ENCODE measurements around the gene VPS51. TPM values are rescaled to one million over a fixed set of nuclear protein-coding genes. Genes with fewer than 3 reads are reported as not detected.
"Not testable (repeated sequence)": the region's sequence is repeated elsewhere in the genome, so short reads cannot be mapped to it uniquely, and the experiment has no call there.

The VPS51 gene
- total RNA-seq, 1 donor from 2014 or later: 127 TPM

DNA sequence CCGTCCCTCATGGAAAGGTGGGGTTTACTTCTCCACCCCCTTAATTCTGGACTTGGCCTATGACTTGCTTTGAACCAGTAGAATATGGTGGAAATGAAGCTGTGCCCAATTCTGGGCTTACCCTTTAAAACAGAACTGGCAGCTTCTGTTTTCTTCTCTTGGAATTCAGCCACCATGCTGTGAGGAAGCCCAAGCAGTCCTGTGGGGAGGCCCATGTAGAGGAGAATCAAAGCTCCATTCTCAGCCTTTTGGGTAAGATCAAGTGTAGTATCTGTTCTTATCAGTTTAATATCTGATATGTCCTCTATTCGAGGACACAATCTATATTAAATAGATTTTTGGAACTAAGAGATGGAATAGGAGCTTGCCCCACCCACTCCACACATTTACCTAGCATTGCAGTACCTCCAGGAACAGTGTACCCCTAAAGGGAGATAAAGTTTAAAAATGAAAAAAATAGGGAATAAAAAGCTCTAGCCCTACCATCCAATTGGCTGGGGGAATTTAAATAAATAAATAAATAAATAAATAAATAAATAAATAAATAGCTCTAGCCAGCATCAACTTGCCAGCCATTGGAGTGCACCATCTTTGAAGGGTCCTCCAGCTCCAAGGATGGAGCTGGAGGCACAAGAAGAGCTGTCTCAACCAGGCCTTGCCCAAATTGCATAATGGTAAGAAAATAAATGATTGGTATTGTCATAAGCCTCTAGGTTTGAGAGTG lies 51.5 kb downstream of the VPS51 start:
- Mint-ChIP-seq H3K36me3 (ENCODE audit: unreplicated experiment) (no peaks in the 10 kb centered on the region), H3K27me3 (ENCODE audit: unreplicated experiment) (peaks cover 25% of the 10 kb centered on the region), H3K9me3 (ENCODE audit: unreplicated experiment) (no peaks in the 10 kb centered on the region), H3K4me3 (ENCODE audit: unreplicated experiment) (no peak overlapping the region), H3K27ac (ENCODE audit: unreplicated experiment) (no peak overlapping the region), H3K4me1 (ENCODE audit: unreplicated experiment) (peaks cover 16% of the 10 kb centered on the region)
- DNase-seq (ENCODE audit: extremely low spot score, unreplicated experiment): no peak
- TF ChIP-seq, protein P1, sequence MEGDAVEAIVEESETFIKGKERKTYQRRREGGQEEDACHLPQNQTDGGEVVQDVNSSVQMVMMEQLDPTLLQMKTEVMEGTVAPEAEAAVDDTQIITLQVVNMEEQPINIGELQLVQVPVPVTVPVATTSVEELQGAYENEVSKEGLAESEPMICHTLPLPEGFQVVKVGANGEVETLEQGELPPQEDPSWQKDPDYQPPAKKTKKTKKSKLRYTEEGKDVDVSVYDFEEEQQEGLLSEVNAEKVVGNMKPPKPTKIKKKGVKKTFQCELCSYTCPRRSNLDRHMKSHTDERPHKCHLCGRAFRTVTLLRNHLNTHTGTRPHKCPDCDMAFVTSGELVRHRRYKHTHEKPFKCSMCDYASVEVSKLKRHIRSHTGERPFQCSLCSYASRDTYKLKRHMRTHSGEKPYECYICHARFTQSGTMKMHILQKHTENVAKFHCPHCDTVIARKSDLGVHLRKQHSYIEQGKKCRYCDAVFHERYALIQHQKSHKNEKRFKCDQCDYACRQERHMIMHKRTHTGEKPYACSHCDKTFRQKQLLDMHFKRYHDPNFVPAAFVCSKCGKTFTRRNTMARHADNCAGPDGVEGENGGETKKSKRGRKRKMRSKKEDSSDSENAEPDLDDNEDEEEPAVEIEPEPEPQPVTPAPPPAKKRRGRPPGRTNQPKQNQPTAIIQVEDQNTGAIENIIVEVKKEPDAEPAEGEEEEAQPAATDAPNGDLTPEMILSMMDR (IDR thresholded peaks at IDR 0.05): no peak

DNA sequence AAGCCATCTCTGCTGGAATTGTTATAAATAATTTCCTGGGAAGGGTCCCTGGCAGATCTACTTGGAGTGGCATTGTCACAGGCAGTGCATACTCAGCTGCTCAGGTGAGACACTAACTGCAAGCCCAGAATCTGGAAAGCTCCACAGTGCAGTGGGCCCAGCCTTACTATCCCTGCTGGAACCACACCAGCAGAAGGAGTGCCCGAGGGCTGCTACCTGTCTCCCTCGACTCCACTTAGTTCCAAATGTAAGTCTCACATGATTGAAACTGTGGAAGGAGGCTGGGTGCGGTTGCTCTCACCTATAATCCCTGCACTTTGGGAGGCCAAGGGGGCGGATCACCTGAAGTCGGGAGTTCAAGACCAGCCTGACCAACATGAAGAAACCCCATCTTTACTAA lies 52.6 kb downstream of the VPS51 start:
- no peaks in the 10 kb centered on the region for H3K9me3 Mint-ChIP-seq (ENCODE audit: unreplicated experiment)
- H3K4me3 Mint-ChIP-seq (ENCODE audit: unreplicated experiment): no peak overlapping the region
- H3K4me1 Mint-ChIP-seq (ENCODE audit: unreplicated experiment): peaks cover 16% of the 10 kb centered on the region
- TF ChIP-seq, protein P1 (IDR thresholded peaks at IDR 0.05): no peak
- H3K36me3 Mint-ChIP-seq (ENCODE audit: unreplicated experiment): no peaks in the 10 kb centered on the region
- no peak overlapping the region for H3K27ac Mint-ChIP-seq (ENCODE audit: unreplicated experiment)
- no peak for DNase-seq (ENCODE audit: extremely low spot score, unreplicated experiment)
- H3K27me3 Mint-ChIP-seq (ENCODE audit: unreplicated experiment): peaks cover 21% of the 10 kb centered on the region

DNA sequence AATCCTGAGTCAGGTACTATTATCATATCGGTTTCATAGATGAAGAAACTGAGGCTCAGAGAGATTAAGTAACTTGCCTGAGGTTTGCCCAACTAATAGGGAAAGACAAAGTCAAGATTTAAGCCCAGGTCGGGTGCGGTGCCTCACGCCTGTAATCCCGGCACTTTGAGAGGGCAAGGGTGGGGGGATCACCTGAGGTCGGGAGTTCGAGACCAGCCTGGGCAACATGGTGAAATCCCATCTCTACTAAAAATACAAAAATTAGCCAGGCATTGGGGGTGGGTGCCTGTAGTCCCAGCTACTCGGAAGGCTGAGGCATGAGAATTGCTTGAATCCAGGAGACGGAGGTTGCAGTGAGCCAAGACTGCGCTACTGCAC lies 54.1 kb downstream of the VPS51 start:
- not testable (repeated sequence) for H3K9me3 Mint-ChIP-seq (ENCODE audit: unreplicated experiment); H3K36me3 Mint-ChIP-seq (ENCODE audit: unreplicated experiment); DNase-seq (ENCODE audit: extremely low spot score, unreplicated experiment)
- Mint-ChIP-seq H3K27ac (ENCODE audit: unreplicated experiment) (peak overlapping the region; percentile 94), H3K27me3 (ENCODE audit: unreplicated experiment) (peaks cover 11% of the 10 kb centered on the region), H3K4me1 (ENCODE audit: unreplicated experiment) (peaks cover 16% of the 10 kb centered on the region), H3K4me3 (ENCODE audit: unreplicated experiment) (peak overlapping the region; percentile 19)

DNA sequence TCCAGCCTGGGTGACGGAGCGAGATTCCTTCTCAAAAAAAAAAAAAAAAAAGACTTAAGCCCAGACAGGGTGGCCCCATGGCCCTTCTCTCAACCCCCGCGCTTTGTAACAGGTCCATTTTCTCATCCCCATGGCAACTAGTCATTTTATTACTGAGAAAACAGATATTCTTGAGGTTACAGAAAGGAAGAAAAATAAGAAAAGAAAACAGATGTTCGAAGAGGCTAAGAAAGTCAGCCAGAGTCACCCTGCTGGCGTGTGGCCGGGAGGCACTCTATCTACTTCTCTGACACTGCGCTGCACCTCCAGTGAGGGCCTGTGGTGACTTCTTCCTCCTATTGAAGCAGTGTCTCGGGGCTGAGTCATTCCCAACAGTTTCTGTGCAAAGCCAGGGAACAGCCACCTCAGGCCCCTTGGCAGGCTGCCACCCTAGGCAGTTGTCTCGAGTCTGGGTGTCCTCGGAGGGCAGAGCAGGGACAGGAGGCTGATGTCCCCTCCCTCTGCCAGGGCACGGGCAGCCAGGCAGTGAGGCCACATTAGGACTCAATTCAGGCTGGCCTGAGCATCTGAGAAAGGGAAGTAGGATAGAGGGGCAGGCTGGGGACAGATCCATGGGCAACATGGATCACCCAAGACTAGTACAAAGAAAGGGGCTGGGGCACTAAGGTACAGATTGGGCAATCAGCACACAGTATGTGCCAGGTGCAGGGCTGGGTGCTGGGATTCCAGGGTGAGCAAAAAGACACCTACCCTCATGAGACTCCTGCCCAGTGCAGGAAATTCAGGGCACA lies 54.7 kb downstream of the VPS51 start:
- Mint-ChIP-seq H3K27me3 (ENCODE audit: unreplicated experiment) (peaks cover 6% of the 10 kb centered on the region), H3K36me3 (ENCODE audit: unreplicated experiment) (no peaks in the 10 kb centered on the region), H3K4me3 (ENCODE audit: unreplicated experiment) (peak overlapping the region; percentile 19), H3K9me3 (ENCODE audit: unreplicated experiment) (no peaks in the 10 kb centered on the region), H3K27ac (ENCODE audit: unreplicated experiment) (peak overlapping the region; percentile 94), H3K4me1 (ENCODE audit: unreplicated experiment) (peaks cover 16% of the 10 kb centered on the region)
- TF ChIP-seq, protein P1 (IDR thresholded peaks at IDR 0.05): no peak
- peak; percentile 91 for DNase-seq (ENCODE audit: extremely low spot score, unreplicated experiment)

DNA sequence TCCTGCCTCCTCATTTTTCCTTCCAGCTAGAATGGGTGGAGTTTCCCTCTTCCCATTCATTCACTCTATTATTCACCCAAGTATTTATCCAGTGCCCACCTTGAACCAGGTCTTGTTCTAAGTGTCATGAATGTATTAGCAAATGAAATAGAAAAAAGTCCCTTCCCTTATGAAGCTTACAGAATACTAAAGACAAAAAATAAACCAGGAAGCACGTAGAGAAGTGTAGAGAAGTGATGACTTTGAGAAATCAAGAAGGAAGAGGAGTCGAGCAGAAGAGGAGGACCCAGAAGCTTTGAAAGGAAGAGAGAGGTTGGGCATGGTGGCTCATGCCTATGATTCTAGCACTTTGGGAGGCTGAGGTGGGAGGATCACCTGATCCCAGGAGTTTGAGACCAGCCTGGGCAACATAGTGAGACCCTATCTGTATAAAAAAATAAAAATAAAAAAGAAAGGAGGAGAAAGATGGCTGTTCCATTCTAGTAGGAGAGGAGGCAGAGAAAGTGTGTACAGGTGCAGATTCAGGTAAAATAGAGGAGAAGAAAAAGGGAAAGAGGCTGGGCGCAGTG lies 55.4 kb downstream of the VPS51 start:
- no peak for DNase-seq (ENCODE audit: extremely low spot score, unreplicated experiment)
- peaks cover 16% of the 10 kb centered on the region for H3K4me1 Mint-ChIP-seq (ENCODE audit: unreplicated experiment)
- H3K4me3 Mint-ChIP-seq (ENCODE audit: unreplicated experiment): no peak overlapping the region
- H3K36me3 Mint-ChIP-seq (ENCODE audit: unreplicated experiment): no peaks in the 10 kb centered on the region
- H3K27ac Mint-ChIP-seq (ENCODE audit: unreplicated experiment): peak overlapping the region; percentile 94
- TF ChIP-seq, protein P1 (IDR thresholded peaks at IDR 0.05): no peak
- no peaks in the 10 kb centered on the region for H3K9me3 Mint-ChIP-seq (ENCODE audit: unreplicated experiment)
- H3K27me3 Mint-ChIP-seq (ENCODE audit: unreplicated experiment): no peaks in the 10 kb centered on the region

Data from osteocyte (in vitro differentiated cells).